Fibroblast of lung (primary cell): Measurements from ENCODE around the gene MYH15. TPM values are rescaled to one million over a fixed set of nuclear protein-coding genes. Genes with fewer than 3 reads are reported as not detected.

ENCODE experiments used
- DNase-seq, 2 donors: peaks; one replicate each; pipeline versions ENCODE4 v3.0.0 to v3.0.0-alpha.2; 2010; ENCODE audit warnings: low read depth in 2 of 2
- H2AFZ ChIP-seq: 2 replicates; pipeline ENCODE4 v1.5.1; 2012; ENCODE audit warnings: low read length, control low read depth, inconsistent platforms
- H3K27ac ChIP-seq: 2 replicates; pipeline ENCODE4 v1.5.1; 2011; ENCODE audit warnings: low read length, control low read depth; ENCODE audit not compliant: insufficient read depth
- H3K27me3 ChIP-seq: 2 replicates; pipeline ENCODE4 v1.5.1; 2011; ENCODE audit warnings: mild to moderate bottlenecking, low read length; ENCODE audit not compliant: control insufficient read depth, insufficient read depth
- H3K36me3 ChIP-seq: 2 replicates; pipeline ENCODE4 v1.5.1; 2011; ENCODE audit warnings: low read length; ENCODE audit not compliant: control insufficient read depth, insufficient read depth
- H3K4me1 ChIP-seq: 2 replicates; pipeline ENCODE4 v1.5.1; 2011; ENCODE audit warnings: low read length; ENCODE audit not compliant: control insufficient read depth, insufficient read depth; ENCODE audit errors: extremely low read depth
- H3K4me2 ChIP-seq: 2 replicates; pipeline ENCODE4 v1.5.1; 2011; ENCODE audit warnings: low read length, control low read depth; ENCODE audit not compliant: insufficient read depth; ENCODE audit errors: extremely low read depth
- H3K4me3 ChIP-seq, 4 experiments: fragments of 200-600 bp in 1 of 4; sonication (generic) in 1 of 4; replicated peaks in 1 of 4; 2 replicates each; pipeline ENCODE4 v1.5.1; 2011 to 2016; ENCODE audit warnings: low read length in 4 of 4, low read depth in 3 of 4, mild to moderate bottlenecking in 3 of 4, control low read depth in 2 of 4, inconsistent platforms in 1 of 4, mixed read lengths in 1 of 4; ENCODE audit not compliant: insufficient read depth in 1 of 4; ENCODE audit errors: control extremely low read depth in 1 of 4
- H3K79me2 ChIP-seq: 2 replicates; pipeline ENCODE4 v1.5.1; 2012; ENCODE audit warnings: mild to moderate bottlenecking, low read length, inconsistent platforms; ENCODE audit not compliant: control insufficient read depth, insufficient read depth
- H3K9ac ChIP-seq: 2 replicates; pipeline ENCODE4 v1.5.1; 2011; ENCODE audit warnings: mild to moderate bottlenecking, low read length, control low read depth; ENCODE audit not compliant: insufficient read depth
- H3K9me3 ChIP-seq: 2 replicates; pipeline ENCODE4 v1.5.1; 2012; ENCODE audit warnings: low read depth, low read length; ENCODE audit not compliant: control insufficient read depth, insufficient read depth
- H4K20me1 ChIP-seq: 2 replicates; pipeline ENCODE4 v1.5.1; 2011; ENCODE audit warnings: low read length; ENCODE audit not compliant: control insufficient read depth, insufficient read depth; ENCODE audit errors: extremely low read depth
- CTCF ChIP-seq, 2 donors: IDR thresholded peaks in 1 of 2; conservative IDR thresholded peaks in 1 of 2; 1 replicate in 1 of 2; 2 replicates in 1 of 2; pipeline ENCODE4 v1.5.1; 2011 to 2012; ENCODE audit warnings: low read length in 2 of 2, control low read depth in 1 of 2, inconsistent platforms in 1 of 2, low read depth in 1 of 2, mild to moderate bottlenecking in 1 of 2
- EZH2 ChIP-seq: IDR thresholded peaks from 2 replicates; pipeline ENCODE4 v1.5.1; 2012; ENCODE audit warnings: low read length, control low read depth, mild to moderate bottlenecking; ENCODE audit errors: missing control alignments
- polyA plus RNA-seq, 2 donors: library from polyadenylated mRNA; depleted of rRNA in 1 of 2; stranded (reverse) in 1 of 2; unstranded in 1 of 2; fragments of >200 nt; gene quantifications; 2 replicates each; pipeline ENCODE4 v1.2.1, GENCODE V29; 2011 to 2012; ENCODE audit warnings: missing spikeins in 1 of 2
- total RNA-seq: library from RNA; depleted of rRNA; stranded (reverse); fragments of >200 nt; gene quantifications from 2 replicates; pipeline ENCODE4 v1.2.1, GENCODE V29; 2014

MYH15 gene
- total and polyA plus RNA-seq, 2 donors (not counting 1 experiment from before 2014, with no cell fraction given): 0.05 to 0.17 TPM

GRCh38 chr3:108548304-108548703, 37.9 kb upstream of the MYH15 start:
- Histone ChIP-seq H3K27ac (no peak overlapping the region), H3K4me2 (no peak overlapping the region), H3K79me2 (no peaks in the 10 kb centered on the region), H3K36me3 (peaks cover 3% of the 10 kb centered on the region), H3K9ac (no peak overlapping the region), H3K4me3 (no peak overlapping the region), H4K20me1 (no peaks in the 10 kb centered on the region), H3K4me1 (no peaks in the 10 kb centered on the region), H3K9me3 (no peaks in the 10 kb centered on the region), H2AFZ (no peak overlapping the region), H3K27me3 (no peaks in the 10 kb centered on the region)
- TF ChIP-seq EZH2 (no peak), CTCF (conservative IDR thresholded peaks at IDR 0.05 in 1 of 2, IDR thresholded peaks at IDR 0.05 in 1 of 2; ENCODE audit: low read depth in 1 of 2, low read length in 2 of 2) (no peak)
- peak in 1 of 2 donors; percentile 35 for DNase-seq

- TF ChIP-seq CTCF (conservative IDR thresholded peaks at IDR 0.05 in 1 of 2, IDR thresholded peaks at IDR 0.05 in 1 of 2; ENCODE audit: low read depth in 1 of 2, low read length in 2 of 2): no peak
- no peak for TF ChIP-seq EZH2
- Histone ChIP-seq H3K27me3 (no peaks in the 10 kb centered on the region), H3K4me1 (no peaks in the 10 kb centered on the region), H2AFZ (peak overlapping the region; percentile 62), H3K4me3 (peak overlapping the region; percentile 11 to 50 (median 20)), H3K4me2 (peak overlapping the region; percentile 48), H3K27ac (no peak overlapping the region), H3K79me2 (no peaks in the 10 kb centered on the region), H3K9me3 (no peaks in the 10 kb centered on the region), H4K20me1 (no peaks in the 10 kb centered on the region), H3K9ac (no peak overlapping the region), H3K36me3 (peaks cover 4% of the 10 kb centered on the region)
- no peak for DNase-seq
Measured at GRCh38 chr3:108546692-108547091, 36.3 kb upstream of the MYH15 start.

GRCh38 chr3:108546247-108546646, 35.9 kb upstream of the MYH15 start:
- Histone ChIP-seq H3K4me2 (peak overlapping the region; percentile 76), H2AFZ (peak overlapping the region; percentile 62)

More at GRCh38 chr3:108546247-108546646, 35.9 kb upstream of the MYH15 start:
- peak overlapping the region; percentile 11 to 50 (median 20) for H3K4me3 ChIP-seq
- H3K27me3 ChIP-seq: no peaks in the 10 kb centered on the region
- H4K20me1 ChIP-seq: no peaks in the 10 kb centered on the region
- H3K9ac ChIP-seq: no peak overlapping the region
- H3K4me1 ChIP-seq: no peaks in the 10 kb centered on the region
- peak in 1 of 2 donors; percentile 44 for DNase-seq
- TF ChIP-seq CTCF (conservative IDR thresholded peaks at IDR 0.05 in 1 of 2, IDR thresholded peaks at IDR 0.05 in 1 of 2; ENCODE audit: low read depth in 1 of 2, low read length in 2 of 2) (no peak), EZH2 (no peak)
- no peaks in the 10 kb centered on the region for H3K79me2 ChIP-seq
- no peak overlapping the region for H3K27ac ChIP-seq
- H3K36me3 ChIP-seq: peaks cover 4% of the 10 kb centered on the region
- H3K9me3 ChIP-seq: no peaks in the 10 kb centered on the region
